DOHH2 (cell line): Measurements from ENCODE around the gene SPACDR.

Experiments
- H3F3A ChIP-seq: fragments of 200-600 bp; sonication (generic), shearing (Covaris generic); 2 replicates; pipeline ENCODE4 v1.6.0; 2016; ENCODE audit warnings: antibody characterized with exemption, mild to moderate bottlenecking; ENCODE audit not compliant: control insufficient read depth, insufficient read depth
- H3K27ac ChIP-seq: fragments of 200-600 bp; sonication (generic); 2 replicates; pipeline ENCODE4 v1.5.1; 2014; ENCODE audit warnings: low read depth, mild to moderate bottlenecking, low read length, moderate library complexity
- H3K27me3 ChIP-seq: fragments of 200-600 bp; sonication (generic); 2 replicates; pipeline ENCODE4 v1.6.1; 2014; ENCODE audit warnings: mild to moderate bottlenecking, low read length, mixed read lengths; ENCODE audit not compliant: control insufficient read depth
- H3K36me3 ChIP-seq: fragments of 200-600 bp; sonication (generic); 2 replicates; pipeline ENCODE4 v1.6.1; 2014; ENCODE audit warnings: mild to moderate bottlenecking, low read length, moderate library complexity, mixed read lengths; ENCODE audit not compliant: control insufficient read depth
- H3K4me1 ChIP-seq: fragments of 200-600 bp; sonication (generic); 2 replicates; pipeline ENCODE4 v1.6.1; 2014; ENCODE audit warnings: mild to moderate bottlenecking, low read length, mixed read lengths; ENCODE audit not compliant: control insufficient read depth
- H3K4me2 ChIP-seq: fragments of 200-600 bp; sonication (generic); 2 replicates; pipeline ENCODE4 v1.6.0; 2014; ENCODE audit warnings: mild to moderate bottlenecking, low read length, moderate library complexity
- H3K4me3 ChIP-seq: fragments of 200-600 bp; sonication (generic); 2 replicates; pipeline ENCODE4 v1.5.1; 2014; ENCODE audit warnings: mild to moderate bottlenecking, low read length, mixed read lengths
- H3K79me2 ChIP-seq: fragments of 200-600 bp; sonication (generic); 2 replicates; pipeline ENCODE4 v1.6.1; 2014; ENCODE audit warnings: mild to moderate bottlenecking, low read length, mixed read lengths; ENCODE audit not compliant: control insufficient read depth
- H3K9me2 ChIP-seq: fragments of 200-600 bp; sonication (generic); replicated peaks from 2 replicates; pipeline ENCODE4 v1.6.1; 2014; ENCODE audit warnings: mild to moderate bottlenecking, low read length, mixed read lengths; ENCODE audit not compliant: control insufficient read depth
- H3K9me3 ChIP-seq: fragments of 200-600 bp; sonication (generic); 2 replicates; pipeline ENCODE4 v1.6.1; 2014; ENCODE audit warnings: antibody characterized with exemption, low read length, mixed read lengths; ENCODE audit not compliant: control insufficient read depth, insufficient read depth
- H4K20me1 ChIP-seq: fragments of 200-600 bp; sonication (generic); 2 replicates; pipeline ENCODE4 v1.6.0; 2014; ENCODE audit warnings: low read depth, mild to moderate bottlenecking, antibody characterized with exemption, low read length, moderate library complexity; ENCODE audit not compliant: control insufficient read depth, insufficient read depth
- CTCF ChIP-seq: fragments of 200-600 bp; sonication (generic); IDR thresholded peaks from one replicate; pipeline ENCODE4 v1.5.1; 2014; ENCODE audit warnings: antibody characterized with exemption, mild to moderate bottlenecking, low read depth, low read length; ENCODE audit not compliant: poor library complexity, severe bottlenecking
- EZH2phosphoT487 ChIP-seq: fragments of 200-600 bp; sonication (generic); IDR thresholded peaks from 2 replicates; pipeline ENCODE4 v1.6.1; 2017; ENCODE audit warnings: borderline replicate concordance, mild to moderate bottlenecking, antibody characterized with exemption, low read length, moderate library complexity, mixed read lengths

The SPACDR gene

DNA sequence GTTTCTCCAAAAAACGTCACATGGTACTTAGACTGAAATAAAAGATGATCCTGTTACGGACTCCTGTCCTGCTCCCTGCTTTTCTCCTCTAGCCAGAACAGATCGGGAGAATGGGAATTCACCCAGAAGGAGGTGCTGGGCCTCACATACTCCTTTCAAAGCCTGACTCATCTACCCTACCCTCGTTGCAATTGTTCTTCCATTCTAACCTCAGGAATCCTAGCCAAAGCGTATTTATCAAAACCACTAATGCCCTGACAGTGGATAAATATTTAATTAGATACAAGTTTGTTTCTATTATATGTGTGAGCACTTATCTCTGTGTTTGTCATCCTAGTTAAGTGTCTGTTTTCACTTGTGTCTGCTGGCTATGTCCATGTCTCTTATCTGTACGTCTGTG, 57.3 kb downstream of the SPACDR start:
- Histone ChIP-seq H3K4me1 (peaks cover 21% of the 10 kb centered on the region), H3K9me2 (no peaks in the 10 kb centered on the region), H3F3A (no peaks in the 10 kb centered on the region), H3K4me3 (no peak overlapping the region), H3K79me2 (no peaks in the 10 kb centered on the region), H3K9me3 (no peaks in the 10 kb centered on the region), H3K27me3 (peaks cover 13% of the 10 kb centered on the region; the same call in 1 of the 2 replicates), H3K27ac (no peak overlapping the region), H3K36me3 (no peaks in the 10 kb centered on the region), H4K20me1 (no peaks in the 10 kb centered on the region), H3K4me2 (no peak overlapping the region)
- TF ChIP-seq CTCF (no peak), EZH2phosphoT487 (no peak)
